ENCODE measurements around the gene NGFR. TPM values are rescaled to one million over a fixed set of nuclear protein-coding genes. Genes with fewer than 3 reads are reported as not detected.
A peak's percentile ranks its signal among the peaks of the same experiment; 100 is the strongest.

Gene NGFR
- total and polyA plus RNA-seq, 12 donors, result 1.8 to 22.9 (median 4.7) TPM

GRCh38 chr17:49450181-49450580, 44.9 kb upstream of the NGFR start:
- DNase-seq (no peak), ATAC-seq (no peak)
- Histone ChIP-seq H3K27me3 (peaks cover 0 to 7% (median 0%) of the 10 kb centered on the region in 7 donors), H3K9me3 (no peaks in the 10 kb centered on the region), H3K36me3 (no peaks in the 10 kb centered on the region), H3K27ac (no peak overlapping the region), H3K4me1 (peaks cover 0 to 5% (median 0%) of the 10 kb centered on the region in 9 donors), H3K4me3 (no peak overlapping the region)
- intact Hi-C loops (cut with DNase I), result no loop called here
- 70 to 80% methylated on average over 4 of the region's 4 CpGs for WGBS, 2 donors
- TF ChIP-seq CTCF (IDR thresholded peaks at IDR 0.05), result no peak

DNA sequence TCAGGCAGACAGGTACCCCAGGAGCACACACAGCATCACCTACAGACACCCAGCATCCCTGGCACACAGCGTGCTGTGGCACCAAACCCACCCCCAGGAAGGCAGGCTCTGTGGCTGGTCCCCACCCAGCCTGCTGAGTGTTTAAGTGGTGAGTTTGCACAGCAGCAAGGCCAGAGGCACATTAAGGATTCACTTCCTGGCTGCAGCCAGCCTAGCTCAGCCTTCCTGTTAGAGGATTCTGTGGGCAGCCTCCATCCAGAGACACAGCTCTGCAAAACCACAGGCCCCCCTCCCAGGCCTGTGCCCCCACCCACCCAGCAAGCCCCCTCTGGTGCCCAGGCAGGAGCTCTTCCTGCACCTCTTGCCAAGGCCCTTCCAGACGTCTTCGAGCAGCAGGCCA, 44.4 kb upstream of the NGFR start:
- no peak overlapping the region for H3K27ac ChIP-seq
- intact Hi-C loops (cut with DNase I), result no loop called here
- H3K9me3 ChIP-seq, result no peaks in the 10 kb centered on the region
- peaks cover 0 to 8% (median 2%) of the 10 kb centered on the region in 7 donors for H3K27me3 ChIP-seq
- H3K4me3 ChIP-seq, result no peak overlapping the region
- no peak for TF ChIP-seq CTCF (IDR thresholded peaks at IDR 0.05)
- ATAC-seq, result no peak
- no peak for DNase-seq
- 52 to 68% methylated on average over 3 of the region's 3 CpGs for WGBS, 2 donors
- H3K4me1 ChIP-seq, result peaks cover 0 to 5% (median 0%) of the 10 kb centered on the region in 9 donors
- H3K36me3 ChIP-seq, result no peaks in the 10 kb centered on the region

- H3K36me3 ChIP-seq, result no peaks in the 10 kb centered on the region
- peaks cover 0 to 20% (median 14%) of the 10 kb centered on the region in 7 donors for H3K27me3 ChIP-seq
- no peak for DNase-seq
- no peak for TF ChIP-seq CTCF (IDR thresholded peaks at IDR 0.05)
- H3K9me3 ChIP-seq, result no peaks in the 10 kb centered on the region
- no peak overlapping the region for H3K4me3 ChIP-seq
- WGBS, 2 donors, result 44 to 55% methylated on average over 5 of the region's 5 CpGs
- peak in 2 of 8 donors; percentile 27 to 32 for ATAC-seq
- peaks cover 0 to 5% (median 0%) of the 10 kb centered on the region in 9 donors for H3K4me1 ChIP-seq
- intact Hi-C loops (cut with DNase I), result no loop called here
- no peak overlapping the region for H3K27ac ChIP-seq
Measured at GRCh38 chr17:49452201-49452600, 42.9 kb upstream of the NGFR start.

DNA sequence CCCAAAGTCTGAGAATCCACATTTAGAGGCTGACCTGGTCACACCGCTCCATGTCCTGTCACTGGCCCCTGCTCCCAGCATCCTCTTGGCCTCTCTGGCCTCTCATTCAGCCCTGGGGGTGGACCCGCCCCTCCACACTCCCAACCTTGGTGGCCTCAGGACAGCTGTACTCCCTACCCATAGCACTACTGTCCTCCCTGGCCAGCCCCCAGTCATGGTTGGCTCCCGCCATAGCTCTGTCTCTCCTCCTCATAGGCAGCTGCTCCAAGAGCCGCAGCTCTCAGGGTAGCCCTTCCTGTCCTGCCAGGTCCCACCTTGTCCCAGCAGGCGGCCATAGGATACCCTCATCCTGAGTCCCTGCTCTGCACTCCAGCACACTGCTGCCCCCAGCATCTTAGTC, 42.4 kb upstream of the NGFR start:
- ATAC-seq, result no peak
- H3K36me3 ChIP-seq, result no peaks in the 10 kb centered on the region
- no peak overlapping the region for H3K4me3 ChIP-seq
- H3K4me1 ChIP-seq, result peaks cover 0 to 5% (median 0%) of the 10 kb centered on the region in 9 donors
- intact Hi-C loops (cut with DNase I), result no loop called here
- H3K27me3 ChIP-seq, result peaks cover 0 to 25% (median 19%) of the 10 kb centered on the region in 7 donors
- no peak for DNase-seq
- no peaks in the 10 kb centered on the region for H3K9me3 ChIP-seq
- 87 to 90% methylated on average over 5 of the region's 5 CpGs for WGBS, 2 donors
- H3K27ac ChIP-seq, result no peak overlapping the region
- TF ChIP-seq CTCF (IDR thresholded peaks at IDR 0.05), result no peak

Measured in heart right ventricle (tissue), 16 donors.